ENCODE results near the gene GABRD.

GABRD gene

GRCh38 chr1:2061065-2061778, 42.1 kb downstream of the GABRD start:
- no peak overlapping the region for H3K27ac Mint-ChIP-seq (ENCODE audit: low read depth)
- H3K4me1 Mint-ChIP-seq = peaks cover 11% of the 10 kb centered on the region
- peaks cover 6% of the 10 kb centered on the region for H3K36me3 Mint-ChIP-seq (ENCODE audit: insufficient read depth)
- no peak overlapping the region for H3K4me3 Mint-ChIP-seq
- DNase-seq (ENCODE audit: low spot score in 2 of 2) = no peak
- no peak for ATAC-seq (replicated peaks; ENCODE audit: extremely low read depth, poor library complexity, severe bottlenecking)
- no peaks in the 10 kb centered on the region for H3K27me3 Mint-ChIP-seq
- no peaks in the 10 kb centered on the region for H3K9me3 Mint-ChIP-seq

GRCh38 chr1:2065699-2066098, 46.6 kb downstream of the GABRD start:
- Mint-ChIP-seq H3K27ac (ENCODE audit: low read depth) (no peak overlapping the region), H3K9me3 (no peaks in the 10 kb centered on the region), H3K4me3 (no peak overlapping the region), H3K27me3 (no peaks in the 10 kb centered on the region), H3K4me1 (peaks cover 23% of the 10 kb centered on the region), H3K36me3 (ENCODE audit: insufficient read depth) (peaks cover 3% of the 10 kb centered on the region)
- no peak for ATAC-seq (replicated peaks; ENCODE audit: extremely low read depth, poor library complexity, severe bottlenecking)
- DNase-seq (ENCODE audit: low spot score in 2 of 2) = no peak

DNA sequence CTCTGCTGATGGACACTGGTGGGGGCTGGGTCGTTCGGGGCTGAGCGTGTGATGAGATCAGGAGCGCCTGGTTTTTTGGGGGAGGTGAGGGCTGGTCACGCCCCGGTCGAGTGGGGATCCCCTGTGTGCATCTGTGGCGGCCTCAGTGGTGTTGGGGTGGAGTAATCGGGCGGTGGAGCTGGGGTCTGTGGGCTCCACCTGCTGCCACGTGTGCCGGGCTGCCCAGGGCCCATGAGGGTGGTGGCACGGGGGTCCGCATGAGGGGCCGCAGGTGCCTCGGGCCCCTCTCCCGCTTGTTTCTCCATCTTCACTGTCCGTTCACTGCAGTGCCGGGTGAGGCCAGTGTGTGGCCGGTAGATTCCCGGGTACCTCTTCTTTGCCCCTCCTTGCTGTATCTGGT, 48.2 kb downstream of the GABRD start:
- no peak overlapping the region for H3K4me3 Mint-ChIP-seq
- ATAC-seq (replicated peaks; ENCODE audit: extremely low read depth, poor library complexity, severe bottlenecking) (no peak), DNase-seq (ENCODE audit: low spot score in 2 of 2) (no peak)
- H3K4me1 Mint-ChIP-seq = peaks cover 29% of the 10 kb centered on the region
- H3K27ac Mint-ChIP-seq (ENCODE audit: low read depth) = no peak overlapping the region
- H3K27me3 Mint-ChIP-seq = no peaks in the 10 kb centered on the region
- no peaks in the 10 kb centered on the region for H3K9me3 Mint-ChIP-seq
- H3K36me3 Mint-ChIP-seq (ENCODE audit: insufficient read depth) = peaks cover 3% of the 10 kb centered on the region

GRCh38 chr1:2067981-2068380, 48.8 kb downstream of the GABRD start:
- Mint-ChIP-seq H3K36me3 (ENCODE audit: insufficient read depth) (peaks cover 3% of the 10 kb centered on the region), H3K9me3 (no peaks in the 10 kb centered on the region), H3K27ac (ENCODE audit: low read depth) (no peak overlapping the region), H3K4me1 (peaks cover 33% of the 10 kb centered on the region), H3K27me3 (no peaks in the 10 kb centered on the region), H3K4me3 (no peak overlapping the region)
- no peak for ATAC-seq (replicated peaks; ENCODE audit: extremely low read depth, poor library complexity, severe bottlenecking)
- DNase-seq (ENCODE audit: low spot score in 2 of 2) = no peak

DNA sequence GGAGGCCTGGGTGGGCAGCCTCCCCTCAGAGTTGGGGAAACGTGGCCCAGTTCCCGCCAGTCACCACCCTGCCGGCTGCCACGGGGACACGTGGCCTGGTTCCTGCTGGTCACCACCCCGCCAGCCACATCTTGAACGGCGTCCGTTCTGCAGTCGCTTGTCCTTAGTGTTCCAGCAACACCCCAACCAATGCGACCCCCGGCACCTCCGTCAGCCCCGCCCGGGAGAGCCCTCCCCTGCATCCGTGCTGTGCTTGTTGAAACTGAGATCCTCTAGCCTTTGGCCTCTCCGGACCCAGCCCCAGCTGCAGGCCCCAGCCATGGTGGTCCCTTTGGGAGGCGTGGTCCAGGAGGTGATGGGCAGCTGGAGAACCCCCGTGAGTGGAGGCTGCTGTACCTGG, 49.8 kb downstream of the GABRD start:
- Mint-ChIP-seq H3K4me1 (peaks cover 35% of the 10 kb centered on the region), H3K9me3 (no peaks in the 10 kb centered on the region), H3K27ac (ENCODE audit: low read depth) (no peak overlapping the region)

GRCh38 chr1:2070016-2070415, 50.9 kb downstream of the GABRD start:
- peaks cover 40% of the 10 kb centered on the region for H3K4me1 Mint-ChIP-seq
- ATAC-seq (replicated peaks; ENCODE audit: extremely low read depth, poor library complexity, severe bottlenecking) (no peak), DNase-seq (ENCODE audit: low spot score in 2 of 2) (no peak)
- peaks cover 3% of the 10 kb centered on the region for H3K36me3 Mint-ChIP-seq (ENCODE audit: insufficient read depth)
- H3K27ac Mint-ChIP-seq (ENCODE audit: low read depth) = no peak overlapping the region
- no peak overlapping the region for H3K4me3 Mint-ChIP-seq
- no peaks in the 10 kb centered on the region for H3K9me3 Mint-ChIP-seq
- H3K27me3 Mint-ChIP-seq = no peaks in the 10 kb centered on the region

More for the DNA sequence above, 49.8 kb downstream of the GABRD start:
- no peak for ATAC-seq (replicated peaks; ENCODE audit: extremely low read depth, poor library complexity, severe bottlenecking)
- Mint-ChIP-seq H3K36me3 (ENCODE audit: insufficient read depth) (peaks cover 3% of the 10 kb centered on the region), H3K27me3 (no peaks in the 10 kb centered on the region), H3K4me3 (no peak overlapping the region)
- DNase-seq (ENCODE audit: low spot score in 2 of 2) = no peak

GRCh38 chr1:2070800-2071530, 51.8 kb downstream of the GABRD start:
- H3K4me1 Mint-ChIP-seq = peaks cover 41% of the 10 kb centered on the region
- no peaks in the 10 kb centered on the region for H3K9me3 Mint-ChIP-seq
- no peaks in the 10 kb centered on the region for H3K27me3 Mint-ChIP-seq
- DNase-seq (ENCODE audit: low spot score in 2 of 2) (no peak), ATAC-seq (replicated peaks; ENCODE audit: extremely low read depth, poor library complexity, severe bottlenecking) (no peak)
- no peak overlapping the region for H3K27ac Mint-ChIP-seq (ENCODE audit: low read depth)
- peaks cover 4% of the 10 kb centered on the region for H3K36me3 Mint-ChIP-seq (ENCODE audit: insufficient read depth)
- no peak overlapping the region for H3K4me3 Mint-ChIP-seq

GRCh38 chr1:2072109-2072806, 53.1 kb downstream of the GABRD start:
- Mint-ChIP-seq H3K4me3 (no peak overlapping the region), H3K4me1 (peaks cover 28% of the 10 kb centered on the region), H3K9me3 (peaks cover 4% of the 10 kb centered on the region), H3K27me3 (no peaks in the 10 kb centered on the region), H3K36me3 (ENCODE audit: insufficient read depth) (peaks cover 5% of the 10 kb centered on the region), H3K27ac (ENCODE audit: low read depth) (no peak overlapping the region)
- DNase-seq (ENCODE audit: low spot score in 2 of 2) = no peak
- no peak for ATAC-seq (replicated peaks; ENCODE audit: extremely low read depth, poor library complexity, severe bottlenecking)

GRCh38 chr1:2072891-2073290, 53.7 kb downstream of the GABRD start:
- Mint-ChIP-seq H3K9me3 (peaks cover 11% of the 10 kb centered on the region), H3K36me3 (ENCODE audit: insufficient read depth) (peaks cover 5% of the 10 kb centered on the region), H3K4me3 (no peak overlapping the region), H3K27me3 (no peaks in the 10 kb centered on the region), H3K27ac (ENCODE audit: low read depth) (no peak overlapping the region), H3K4me1 (peaks cover 27% of the 10 kb centered on the region)
- DNase-seq (ENCODE audit: low spot score in 2 of 2) (no peak), ATAC-seq (replicated peaks; ENCODE audit: extremely low read depth, poor library complexity, severe bottlenecking) (no peak)

- Mint-ChIP-seq H3K4me1 (peaks cover 27% of the 10 kb centered on the region), H3K4me3 (no peak overlapping the region), H3K27ac (ENCODE audit: low read depth) (no peak overlapping the region), H3K36me3 (ENCODE audit: insufficient read depth) (peaks cover 5% of the 10 kb centered on the region), H3K27me3 (no peaks in the 10 kb centered on the region), H3K9me3 (peaks cover 18% of the 10 kb centered on the region)
- no peak for DNase-seq (ENCODE audit: low spot score in 2 of 2)
- ATAC-seq (replicated peaks; ENCODE audit: extremely low read depth, poor library complexity, severe bottlenecking) = no peak
Observed at GRCh38 chr1:2073382-2074230, 54.5 kb downstream of the GABRD start.

- H3K4me1 Mint-ChIP-seq = peaks cover 27% of the 10 kb centered on the region
- H3K27ac Mint-ChIP-seq (ENCODE audit: low read depth) = no peak overlapping the region
- H3K9me3 Mint-ChIP-seq = peaks cover 20% of the 10 kb centered on the region
- H3K4me3 Mint-ChIP-seq = no peak overlapping the region
- ATAC-seq (replicated peaks; ENCODE audit: extremely low read depth, poor library complexity, severe bottlenecking) (no peak), DNase-seq (ENCODE audit: low spot score in 2 of 2) (no peak)
- H3K27me3 Mint-ChIP-seq = no peaks in the 10 kb centered on the region
- peaks cover 5% of the 10 kb centered on the region for H3K36me3 Mint-ChIP-seq (ENCODE audit: insufficient read depth)
Observed at GRCh38 chr1:2074396-2074795, 55.3 kb downstream of the GABRD start.
